Endometrium (tissue), 2 donors: Measurements from ENCODE around the gene IL26.

ENCODE experiments used
- FAIRE-seq: peaks from 2 replicates; lab custom pipeline; 2012; peaks lifted over from hg19 to GRCh38; lab: Jason Lieb, UNC
- donor health status: control.
- donor health status: control.

IL26 gene

GRCh38 chr12:68225576-68226476, at the start of gene IL26:
IL26 (minus strand) TSS chr12:68225810; CDS start chr12:68225756, 54 bp downstream.
- no peak for FAIRE-seq

- no peak for FAIRE-seq
Observed at GRCh38 chr12:68272732-68273131, 47.1 kb upstream of the IL26 start.

- FAIRE-seq, result no peak
Observed at GRCh38 chr12:68271346-68271745, 45.7 kb upstream of the IL26 start.

- no peak for FAIRE-seq
Observed at GRCh38 chr12:68270358-68270757, 44.7 kb upstream of the IL26 start.

- no peak for FAIRE-seq
Observed at GRCh38 chr12:68269779-68270178, 44.2 kb upstream of the IL26 start.

- no peak for FAIRE-seq
Observed at GRCh38 chr12:68268967-68269366, 43.4 kb upstream of the IL26 start.

- no peak for FAIRE-seq
Observed at GRCh38 chr12:68267892-68268396, 42.3 kb upstream of the IL26 start.

GRCh38 chr12:68264857-68265256, 39.2 kb upstream of the IL26 start:
- no peak for FAIRE-seq

GRCh38 chr12:68264158-68264855, 38.7 kb upstream of the IL26 start:
- FAIRE-seq, result no peak

- no peak for FAIRE-seq
Observed at GRCh38 chr12:68263366-68263765, 37.8 kb upstream of the IL26 start.

GRCh38 chr12:68261896-68262295, 36.3 kb upstream of the IL26 start:
- no peak for FAIRE-seq

GRCh38 chr12:68260153-68260552, 34.5 kb upstream of the IL26 start:
- FAIRE-seq, result no peak

- no peak for FAIRE-seq
Observed at GRCh38 chr12:68259318-68259940, 33.8 kb upstream of the IL26 start.

GRCh38 chr12:68253504-68253903, 27.9 kb upstream of the IL26 start, which contains the start of gene IL22:
IL22 (minus strand) TSS chr12:68253604; CDS start chr12:68253448, 156 bp downstream.
- FAIRE-seq, result no peak

- no peak for FAIRE-seq
Observed at GRCh38 chr12:68252077-68252476, 26.5 kb upstream of the IL26 start.

- no peak for FAIRE-seq
Observed at GRCh38 chr12:68250454-68250853, 24.8 kb upstream of the IL26 start.

GRCh38 chr12:68247785-68248184, 22.2 kb upstream of the IL26 start:
- FAIRE-seq, result no peak

- no peak for FAIRE-seq
Observed at GRCh38 chr12:68246350-68246749, 20.7 kb upstream of the IL26 start.

GRCh38 chr12:68245180-68246021, 19.8 kb upstream of the IL26 start:
- FAIRE-seq, result no peak

- FAIRE-seq, result no peak
Observed at GRCh38 chr12:68242777-68243176, 17.2 kb upstream of the IL26 start.

- FAIRE-seq, result no peak
Observed at GRCh38 chr12:68240975-68241374, 15.4 kb upstream of the IL26 start.

- no peak for FAIRE-seq
Observed at GRCh38 chr12:68240079-68240478, 14.5 kb upstream of the IL26 start.
